ENCODE data around the gene TM2D1. TPM values are rescaled to one million over a fixed set of nuclear protein-coding genes. Genes with fewer than 3 reads are reported as not detected.
A peak's percentile ranks its signal among the peaks of the same experiment; 100 is the strongest.
"Not testable (repeated sequence)": the region's sequence is repeated elsewhere in the genome, so short reads cannot be mapped to it uniquely, and the experiment has no call there.

Gene TM2D1
- polyA plus RNA-seq (ENCODE audit: insufficient read length), result 43.6 TPM

- DNase-seq, result peak; percentile 93
These were observed at the start of gene TM2D1 for GRCh38 chr1:61724813-61725694. Gene TM2D1, minus strand, starts transcription at chr1:61725141. Its CDS starts 21 bp downstream, at chr1:61725120.

GRCh38 chr1:61770131-61770530, 45.2 kb upstream of the TM2D1 start:
- no peak for DNase-seq

- no peak for DNase-seq
These were observed 33.0 kb upstream of the TM2D1 start for GRCh38 chr1:61757950-61758349.

GRCh38 chr1:61756773-61757172, 31.8 kb upstream of the TM2D1 start:
- no peak for DNase-seq

GRCh38 chr1:61754545-61754944, 29.6 kb upstream of the TM2D1 start:
- no peak for DNase-seq

- DNase-seq, result no peak
These were observed 29.1 kb upstream of the TM2D1 start for GRCh38 chr1:61753998-61754508.

GRCh38 chr1:61752921-61753389, 28.0 kb upstream of the TM2D1 start:
- DNase-seq, result no peak

GRCh38 chr1:61749574-61749973, 24.6 kb upstream of the TM2D1 start:
- DNase-seq, result no peak

GRCh38 chr1:61748566-61748965, 23.6 kb upstream of the TM2D1 start:
- DNase-seq, result no peak

GRCh38 chr1:61746813-61747212, 21.9 kb upstream of the TM2D1 start:
- no peak for DNase-seq

- DNase-seq, result no peak
These were observed 19.0 kb upstream of the TM2D1 start for GRCh38 chr1:61743716-61744580.

- DNase-seq, result no peak
These were observed 18.4 kb upstream of the TM2D1 start for GRCh38 chr1:61743431-61743705.

GRCh38 chr1:61742620-61743430, 17.9 kb upstream of the TM2D1 start:
- DNase-seq, result peak; percentile 71

- peak; percentile 52 for DNase-seq
These were observed 17.0 kb upstream of the TM2D1 start, which contains the start of gene PATJ for GRCh38 chr1:61741711-61742619. Gene PATJ, plus strand, starts transcription at chr1:61742480. Its CDS starts 20,413 bp downstream, at chr1:61762893.

- no peak for DNase-seq
These were observed 16.1 kb upstream of the TM2D1 start for GRCh38 chr1:61740751-61741700.

GRCh38 chr1:61732726-61733125, 7.8 kb upstream of the TM2D1 start:
- peak; percentile 38 for DNase-seq

GRCh38 chr1:61730679-61731078, 5.7 kb upstream of the TM2D1 start:
- DNase-seq, result not testable (repeated sequence)

- no peak for DNase-seq
These were observed 2.6 kb upstream of the TM2D1 start for GRCh38 chr1:61727544-61727943.

- no peak for DNase-seq
These were observed 482 bp downstream of the TM2D1 start for GRCh38 chr1:61724506-61724812.

All from hindlimb muscle (tissue), 1 donor.